Measurements from ENCODE around the gene CACNA1D.

The CACNA1D gene

DNA sequence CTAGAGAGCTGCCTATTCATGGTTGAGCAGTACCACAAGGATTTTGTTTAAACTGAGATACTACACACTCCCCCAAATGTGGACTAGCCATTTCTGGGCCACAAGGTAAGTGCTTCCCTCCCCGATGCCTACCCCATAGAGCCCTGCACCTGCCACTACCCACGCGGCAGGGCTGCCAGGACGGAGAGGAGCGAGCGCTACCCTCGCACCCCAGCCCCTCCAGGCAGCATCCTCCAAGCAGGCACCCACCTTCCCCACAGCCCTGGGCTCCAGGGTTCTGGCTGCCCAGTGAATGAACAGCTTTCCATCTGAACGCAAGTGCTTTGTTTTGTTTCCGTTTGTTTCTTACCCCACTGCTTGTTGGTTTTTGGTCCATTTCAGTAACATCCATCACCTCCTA lies 292.6 kb downstream of the CACNA1D start:
- DNase-seq (ENCODE audit: low read depth in 2 of 2) = no peak

DNA sequence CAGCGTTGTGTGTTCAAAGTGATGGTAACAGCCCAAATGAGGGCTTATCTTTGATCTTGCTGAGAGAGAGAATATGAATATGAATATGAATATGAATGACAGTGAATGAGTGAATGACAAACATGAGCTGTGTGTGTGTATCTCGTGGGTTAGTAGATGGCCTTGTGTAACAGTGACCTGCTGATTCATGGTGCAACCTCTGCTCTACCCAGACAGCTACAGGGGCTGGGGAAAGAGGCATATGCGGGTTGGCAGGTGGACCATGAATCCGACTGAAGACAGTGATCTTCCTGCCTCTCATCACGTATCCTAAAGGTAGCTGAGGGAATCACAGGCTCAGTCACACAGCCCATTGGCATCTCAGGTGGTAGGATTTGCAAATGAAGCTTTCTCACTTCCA lies 293.6 kb downstream of the CACNA1D start:
- no peak for DNase-seq (ENCODE audit: low read depth in 2 of 2)

DNA sequence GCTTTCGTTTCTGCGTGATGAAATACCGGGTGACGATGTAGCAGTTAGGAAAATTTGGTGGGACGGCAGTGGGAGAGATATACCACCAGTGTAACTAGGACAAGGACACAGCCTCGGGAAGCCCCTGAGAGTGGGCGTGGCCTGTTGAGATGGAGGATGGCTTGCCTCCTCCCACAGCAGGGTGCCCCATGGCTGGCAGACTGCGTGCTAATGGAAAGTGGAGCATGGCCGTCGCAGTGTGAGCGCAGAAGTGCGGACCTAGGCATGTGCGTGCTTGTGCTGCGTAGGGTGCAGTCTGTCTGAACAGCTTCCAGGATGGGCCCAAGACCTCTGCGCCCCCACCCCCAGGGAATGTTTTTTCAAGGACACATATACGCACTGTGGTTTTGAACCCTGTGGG lies 295.0 kb downstream of the CACNA1D start:
- no peak for DNase-seq (ENCODE audit: low read depth in 2 of 2)

DNA sequence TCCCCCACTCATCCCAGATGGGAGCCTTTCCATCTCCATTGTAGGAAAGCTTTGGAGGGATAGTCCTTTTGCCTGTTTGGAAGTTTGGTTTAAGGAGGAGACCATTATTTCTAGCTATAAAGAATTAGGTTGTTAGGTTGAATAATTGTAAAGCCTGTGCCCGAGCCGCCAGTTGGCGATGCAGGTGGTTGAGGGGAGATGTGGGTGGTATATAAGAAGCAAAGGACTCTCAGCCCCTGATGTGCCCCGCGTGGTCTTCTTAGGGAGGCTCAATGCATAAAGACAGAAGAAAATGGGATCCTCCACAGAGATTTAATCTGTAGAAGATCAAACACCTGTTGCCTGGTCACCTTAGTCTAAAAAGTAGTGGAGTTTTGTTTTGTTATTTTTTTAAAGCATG lies 296.1 kb downstream of the CACNA1D start:
- no peak for DNase-seq (ENCODE audit: low read depth in 2 of 2)

DNA sequence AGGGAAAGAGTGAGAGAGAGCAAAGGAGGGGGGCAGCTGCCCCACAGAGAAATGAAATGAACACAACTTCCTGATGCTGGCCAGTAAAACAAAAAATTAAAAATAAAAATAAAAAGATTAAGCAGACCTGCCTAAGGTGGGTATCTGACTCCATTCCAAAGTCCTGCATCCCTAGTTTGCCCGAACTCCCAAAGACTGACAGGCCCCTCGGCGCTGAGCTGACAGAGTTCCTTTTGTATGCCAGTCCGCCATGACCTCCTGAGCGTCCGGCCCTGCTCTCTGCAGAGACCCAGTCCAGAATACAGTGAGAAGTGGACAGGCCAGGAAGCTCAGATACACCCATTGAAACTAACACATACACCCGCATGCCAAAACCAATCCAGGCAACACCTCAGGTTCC lies 296.9 kb downstream of the CACNA1D start:
- no peak for DNase-seq (ENCODE audit: low read depth in 2 of 2)

DNA sequence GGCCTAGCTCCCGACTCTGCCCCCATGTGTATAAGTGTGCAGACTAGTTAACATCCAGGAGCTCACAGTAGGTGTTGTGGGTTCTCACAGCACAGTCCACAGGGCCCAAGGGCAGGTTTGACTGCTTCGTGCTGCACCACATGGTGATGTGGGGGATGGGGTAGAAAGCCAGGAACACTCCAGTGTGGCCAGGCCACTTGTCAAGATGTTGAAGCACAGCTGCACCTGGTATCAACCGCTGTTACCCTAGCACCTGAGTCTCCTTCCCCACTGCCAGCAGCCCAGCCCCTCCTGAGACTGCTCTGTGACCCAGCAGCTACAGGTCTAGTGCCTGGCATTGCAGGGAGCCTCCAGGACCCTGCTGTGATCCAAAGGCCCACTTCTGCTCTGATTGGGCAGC lies 298.5 kb downstream of the CACNA1D start:
- no peak for DNase-seq (ENCODE audit: low read depth in 2 of 2)

DNA sequence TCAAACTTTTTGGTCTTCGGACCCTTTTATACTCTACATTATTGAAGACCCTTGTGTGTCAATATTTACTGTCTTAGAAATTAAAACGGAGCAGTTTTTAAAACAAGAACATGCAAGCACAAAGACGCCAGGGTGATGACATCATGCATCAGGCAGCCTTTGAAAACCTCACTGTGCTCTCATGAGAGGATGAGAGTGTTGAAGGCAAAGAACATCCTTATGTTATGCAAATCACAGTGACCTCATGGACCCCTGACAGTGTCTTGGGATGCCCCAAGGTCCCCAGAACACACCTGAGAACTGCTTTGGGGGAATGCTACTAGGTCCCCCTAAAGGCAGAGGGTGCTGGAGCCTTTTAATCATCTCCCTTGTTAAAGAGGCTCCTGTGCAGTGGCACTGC lies 300.2 kb downstream of the CACNA1D start:
- no peak for DNase-seq (ENCODE audit: low read depth in 2 of 2)

DNA sequence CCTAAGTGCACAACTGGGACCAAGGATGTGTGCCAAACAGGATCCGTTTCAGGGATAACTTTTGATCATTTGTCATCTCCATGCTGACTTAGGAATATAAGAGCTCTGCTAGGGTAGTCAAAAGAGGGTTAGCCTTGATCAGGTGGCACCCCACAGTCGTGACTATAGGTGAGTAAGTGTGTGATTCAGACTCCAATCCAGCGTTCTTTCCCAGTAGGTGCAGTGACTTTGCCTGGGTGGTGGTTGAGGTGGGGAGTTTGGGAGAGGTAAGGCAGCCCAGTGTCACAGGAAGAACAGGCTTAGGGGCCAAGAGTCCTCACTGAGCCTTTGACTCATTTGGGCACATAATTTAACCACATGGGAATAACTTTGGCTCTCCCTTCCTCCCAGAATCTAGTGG lies 300.8 kb downstream of the CACNA1D start:
- no peak for DNase-seq (ENCODE audit: low read depth in 2 of 2)

DNA sequence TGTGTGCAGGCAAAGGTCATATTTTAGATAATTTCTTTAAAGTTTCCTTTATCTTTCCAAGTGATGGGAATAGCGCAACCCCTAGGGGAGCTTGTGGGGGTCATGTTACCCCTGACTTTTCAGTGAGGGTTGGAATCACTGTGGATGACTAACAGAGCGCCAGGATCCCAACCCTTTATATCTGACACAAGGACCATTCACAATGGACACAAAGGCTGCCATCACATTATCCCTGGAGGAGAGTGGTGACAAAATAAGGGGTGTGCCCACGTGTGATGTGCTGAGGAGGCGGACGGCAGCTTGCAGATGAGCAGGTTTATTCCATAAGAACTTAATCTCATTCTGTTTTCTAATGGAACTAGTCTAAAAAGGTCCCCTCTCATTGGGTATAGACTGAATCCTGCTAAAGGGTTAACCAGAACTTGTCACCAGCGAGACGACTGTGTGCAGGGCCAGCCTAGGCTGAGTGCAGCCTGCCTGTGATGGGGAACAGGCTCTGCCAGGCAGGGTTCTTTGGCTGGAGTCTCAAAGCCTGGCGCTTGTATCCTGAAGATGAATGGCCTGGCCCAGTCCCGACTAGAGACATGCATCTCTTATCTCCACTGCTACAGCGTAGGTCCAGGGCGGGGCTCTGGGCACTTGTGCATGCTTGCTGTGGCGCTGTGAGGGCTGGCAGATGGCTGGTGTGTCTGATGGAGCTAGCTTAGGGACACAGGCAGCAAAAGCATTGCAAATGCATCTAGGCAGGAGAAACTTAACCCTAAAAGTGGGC lies 301.6 kb downstream of the CACNA1D start:
- no peak for DNase-seq (ENCODE audit: low read depth in 2 of 2)

DNA sequence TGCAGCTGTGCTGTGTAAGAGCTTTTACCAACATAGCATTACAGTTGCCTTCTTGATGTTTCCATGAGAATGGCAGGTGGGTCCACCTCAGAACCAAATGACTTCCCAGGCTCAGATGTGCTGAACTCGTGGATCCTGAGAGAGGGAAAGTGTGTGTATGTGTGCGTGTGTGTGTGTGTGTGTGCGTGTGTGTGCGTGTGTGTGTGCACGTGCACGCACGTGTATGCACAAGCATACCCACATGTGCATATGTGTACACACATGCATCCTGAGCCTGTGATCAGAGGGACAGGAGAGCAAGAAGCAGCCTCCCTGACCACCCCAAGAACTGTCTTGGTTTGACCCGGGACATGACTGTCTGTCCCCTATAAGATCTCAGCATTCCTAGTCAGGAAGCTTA lies 303.7 kb downstream of the CACNA1D start:
- DNase-seq (ENCODE audit: low read depth in 2 of 2) = no peak

DNA sequence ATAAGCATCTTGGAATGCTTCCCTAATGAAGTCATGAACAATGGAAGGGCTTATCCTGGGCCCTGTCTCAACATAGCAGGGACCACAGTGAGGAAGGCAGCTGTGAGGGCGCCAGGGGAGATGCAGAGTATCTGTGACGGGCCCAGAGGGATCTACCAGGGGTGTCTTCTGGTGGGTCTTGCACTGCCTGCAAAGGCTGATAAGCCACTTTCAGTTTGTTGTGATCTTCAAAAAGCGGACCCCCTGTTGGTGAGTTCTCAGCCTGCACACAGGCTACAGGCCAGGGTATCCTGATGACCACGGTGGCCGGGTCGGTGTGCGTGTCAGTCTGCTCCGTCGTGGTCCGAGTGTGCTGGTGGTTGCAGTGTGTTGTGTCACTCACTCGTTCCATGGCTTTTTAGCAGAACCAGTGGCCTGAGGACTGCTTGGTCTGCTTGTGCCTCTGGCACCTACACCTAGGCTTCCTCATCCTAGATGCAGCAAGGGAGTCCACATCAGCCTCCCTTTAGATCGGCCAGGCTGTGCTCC lies 305.0 kb downstream of the CACNA1D start:
- DNase-seq (ENCODE audit: low read depth in 2 of 2) = no peak

DNA sequence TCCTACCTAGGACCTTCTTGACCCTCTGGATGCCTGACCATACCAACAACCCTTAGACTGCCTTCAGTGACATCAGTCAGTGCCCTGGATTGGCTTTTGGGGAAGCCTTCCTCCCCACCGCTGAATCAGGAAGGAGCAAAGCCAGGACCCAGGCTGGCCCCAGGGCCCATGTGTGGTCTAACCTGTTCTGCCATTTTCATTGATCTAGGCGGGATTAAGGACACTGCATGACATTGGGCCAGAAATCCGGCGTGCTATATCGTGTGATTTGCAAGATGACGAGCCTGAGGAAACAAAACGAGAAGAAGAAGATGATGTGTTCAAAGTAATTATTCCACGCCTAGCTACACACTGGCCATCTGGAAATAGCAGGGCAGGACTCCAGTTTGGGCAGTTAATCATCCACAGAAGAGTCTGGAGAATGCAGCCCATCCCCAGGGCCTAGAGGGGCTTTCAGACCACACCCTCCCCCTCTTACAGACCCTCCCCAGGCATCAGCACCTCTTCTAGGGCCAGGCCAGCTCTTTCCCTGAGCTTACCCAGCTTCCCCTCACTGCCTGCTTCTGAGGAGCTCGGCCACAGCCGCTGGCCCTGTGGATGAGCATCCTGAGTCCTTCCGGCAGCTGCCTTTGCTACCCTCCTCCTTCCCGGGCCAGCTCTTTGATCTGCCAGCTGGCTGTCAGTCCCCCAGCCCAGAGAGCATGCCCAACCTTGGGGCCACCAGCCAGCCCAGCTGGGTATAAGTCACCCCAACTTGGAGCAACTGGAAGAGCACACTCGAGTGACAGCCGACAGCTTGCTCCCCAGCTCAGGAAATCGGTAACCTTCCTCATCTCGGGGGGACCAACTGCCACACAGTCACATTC lies 305.9 kb downstream of the CACNA1D start:
- DNase-seq (ENCODE audit: low read depth in 2 of 2) = no peak

DNA sequence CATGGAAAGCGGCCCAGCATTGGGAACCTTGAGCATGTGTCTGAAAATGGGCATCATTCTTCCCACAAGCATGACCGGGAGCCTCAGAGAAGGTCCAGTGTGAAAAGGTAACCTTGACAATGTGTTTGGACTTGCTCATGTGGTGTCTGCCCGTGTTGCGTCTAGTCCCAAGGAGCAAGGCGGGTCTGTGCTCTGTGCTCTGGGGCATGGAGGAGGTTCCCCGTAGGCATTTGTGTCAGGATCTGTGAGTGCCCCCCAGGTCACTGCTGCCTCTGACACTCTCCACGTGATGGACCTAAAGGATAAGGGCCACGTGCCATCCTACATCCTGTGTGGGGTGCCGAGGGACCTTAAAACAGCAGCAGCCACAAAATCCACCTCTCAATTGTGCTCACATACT lies 306.9 kb downstream of the CACNA1D start:
- no peak for DNase-seq (ENCODE audit: low read depth in 2 of 2)

DNA sequence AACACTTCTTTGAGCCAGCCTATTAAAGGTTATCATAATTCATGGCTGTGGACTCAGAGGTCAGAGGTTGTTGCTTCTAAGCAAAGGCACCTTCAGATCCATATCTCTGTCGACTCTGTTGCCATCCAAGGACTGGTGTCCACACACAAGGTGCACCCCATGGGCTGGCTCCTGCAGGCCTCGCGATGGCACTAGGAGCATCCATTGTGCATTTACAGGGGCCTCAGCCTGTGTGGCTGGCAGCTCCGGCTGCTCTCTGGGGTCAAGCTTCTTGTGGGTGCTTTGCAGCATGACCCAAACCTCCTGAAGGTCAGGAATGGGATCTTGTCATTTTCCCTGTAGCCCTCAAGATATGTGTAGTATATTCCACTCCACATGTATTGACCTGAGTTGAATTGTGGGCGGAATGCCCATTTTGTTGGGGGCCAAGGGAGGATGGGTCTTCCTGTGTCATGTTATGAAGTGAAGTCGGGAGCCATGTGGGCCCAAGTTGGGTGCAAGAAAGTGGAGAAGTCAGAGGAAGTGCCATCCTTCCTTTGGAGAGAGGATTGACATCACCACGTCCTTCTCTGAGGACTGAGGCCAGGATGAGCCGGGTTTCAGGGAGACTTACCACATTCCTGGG lies 308.0 kb downstream of the CACNA1D start:
- no peak for DNase-seq (ENCODE audit: low read depth in 2 of 2)

DNA sequence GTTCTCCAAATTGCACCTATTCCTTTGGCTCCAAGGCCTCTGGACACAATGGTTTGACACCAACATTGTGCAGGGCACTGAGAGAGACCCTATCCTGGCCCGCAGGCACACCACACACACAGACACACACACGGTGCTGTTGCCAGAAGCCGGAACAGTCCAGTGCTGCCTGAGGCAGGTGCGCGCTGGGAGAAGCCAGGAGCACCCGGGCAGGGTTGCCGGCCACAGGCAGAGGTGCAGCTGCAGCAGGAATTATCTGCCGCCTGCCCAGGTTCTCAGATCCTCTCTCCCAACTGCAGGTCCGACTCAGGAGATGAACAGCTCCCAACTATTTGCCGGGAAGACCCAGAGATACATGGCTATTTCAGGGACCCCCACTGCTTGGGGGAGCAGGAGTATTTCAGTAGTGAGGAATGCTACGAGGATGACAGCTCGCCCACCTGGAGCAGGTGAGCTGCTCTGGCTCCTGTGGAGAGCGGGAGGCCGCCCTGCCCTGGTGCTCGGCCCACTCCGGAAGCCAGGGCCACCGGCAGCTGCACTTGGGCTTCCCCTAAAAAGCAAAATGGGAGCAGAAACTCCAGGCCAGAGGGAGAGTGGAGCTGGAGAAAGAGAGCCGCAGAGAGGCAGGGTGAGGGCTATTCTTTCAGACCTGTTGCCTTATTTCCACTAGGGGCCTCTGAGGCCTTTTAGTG lies 308.9 kb downstream of the CACNA1D start:
- no peak for DNase-seq (ENCODE audit: low read depth in 2 of 2)

DNA sequence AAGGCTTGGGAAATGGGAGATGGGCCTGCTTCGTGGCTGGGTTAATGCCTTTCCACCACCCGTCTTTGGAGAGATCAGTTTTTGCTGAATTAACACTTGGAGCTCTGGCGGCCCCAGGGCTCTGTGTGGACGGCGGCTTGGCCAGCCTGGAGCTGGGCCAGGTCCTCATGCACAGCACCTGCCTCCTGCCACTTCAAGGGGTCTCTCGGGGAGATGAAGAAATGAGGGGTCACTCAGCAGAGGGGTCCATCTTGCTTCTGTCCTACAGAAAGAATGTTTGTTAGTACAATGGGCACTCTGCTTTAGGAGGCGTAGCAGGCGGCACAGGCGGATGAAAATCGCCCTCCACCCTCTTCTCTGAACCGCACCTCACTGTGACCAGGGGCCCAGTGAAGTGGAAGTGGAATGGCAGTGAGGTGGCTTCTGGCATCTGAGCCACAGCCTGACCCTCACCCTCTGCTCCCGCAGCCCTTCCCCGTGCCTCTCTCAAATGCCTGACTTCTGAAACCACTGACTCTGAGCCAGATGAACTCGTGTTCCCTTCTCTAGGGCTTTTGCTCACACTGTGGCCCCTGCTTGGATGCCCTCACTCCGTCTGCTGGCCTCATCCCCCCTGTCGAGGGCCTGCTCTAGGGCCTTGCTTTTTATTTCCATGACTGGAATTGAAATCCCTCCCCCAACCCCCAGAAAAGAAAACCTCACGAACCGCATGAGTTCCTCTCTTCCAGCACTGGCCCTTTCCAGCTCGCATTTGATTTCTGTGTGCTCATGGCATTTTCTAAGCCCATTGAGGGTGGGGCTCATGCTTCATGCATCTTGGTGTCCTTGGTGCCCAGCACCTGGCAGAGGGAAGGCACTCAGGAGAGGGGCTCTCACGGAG lies 309.6 kb downstream of the CACNA1D start:
- no peak for DNase-seq (ENCODE audit: low read depth in 2 of 2)

DNA sequence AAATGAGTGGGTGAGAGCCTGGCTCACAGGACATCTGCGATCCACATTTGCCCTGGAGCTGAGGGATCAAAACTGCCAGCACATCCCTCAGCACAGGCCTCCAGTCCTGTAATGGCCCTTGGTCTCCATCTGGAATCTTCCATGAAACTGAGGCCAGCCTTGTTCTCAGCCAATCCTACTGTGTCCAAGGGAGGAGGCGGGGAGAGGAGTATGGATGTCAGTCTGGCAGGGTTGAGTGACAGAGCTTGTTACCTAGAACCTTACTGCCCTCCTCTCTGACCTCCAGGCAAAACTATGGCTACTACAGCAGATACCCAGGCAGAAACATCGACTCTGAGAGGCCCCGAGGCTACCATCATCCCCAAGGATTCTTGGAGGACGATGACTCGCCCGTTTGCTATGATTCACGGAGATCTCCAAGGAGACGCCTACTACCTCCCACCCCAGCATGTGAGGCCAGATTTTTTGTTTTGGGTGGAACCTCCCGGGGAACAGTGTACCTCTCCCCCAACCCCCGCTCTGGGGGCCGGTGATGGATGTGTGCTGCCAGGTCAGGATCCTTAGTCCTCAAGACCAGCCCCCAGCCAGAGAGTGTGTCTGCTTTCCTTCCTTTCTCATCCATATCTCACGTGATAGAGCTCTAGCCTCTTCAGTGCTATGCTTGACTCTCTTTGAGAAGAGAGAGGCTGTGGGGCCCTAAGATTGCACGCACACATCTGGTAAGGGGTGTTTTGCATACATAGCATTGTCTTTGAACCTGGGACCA lies 310.5 kb downstream of the CACNA1D start:
- no peak for DNase-seq (ENCODE audit: low read depth in 2 of 2)

DNA sequence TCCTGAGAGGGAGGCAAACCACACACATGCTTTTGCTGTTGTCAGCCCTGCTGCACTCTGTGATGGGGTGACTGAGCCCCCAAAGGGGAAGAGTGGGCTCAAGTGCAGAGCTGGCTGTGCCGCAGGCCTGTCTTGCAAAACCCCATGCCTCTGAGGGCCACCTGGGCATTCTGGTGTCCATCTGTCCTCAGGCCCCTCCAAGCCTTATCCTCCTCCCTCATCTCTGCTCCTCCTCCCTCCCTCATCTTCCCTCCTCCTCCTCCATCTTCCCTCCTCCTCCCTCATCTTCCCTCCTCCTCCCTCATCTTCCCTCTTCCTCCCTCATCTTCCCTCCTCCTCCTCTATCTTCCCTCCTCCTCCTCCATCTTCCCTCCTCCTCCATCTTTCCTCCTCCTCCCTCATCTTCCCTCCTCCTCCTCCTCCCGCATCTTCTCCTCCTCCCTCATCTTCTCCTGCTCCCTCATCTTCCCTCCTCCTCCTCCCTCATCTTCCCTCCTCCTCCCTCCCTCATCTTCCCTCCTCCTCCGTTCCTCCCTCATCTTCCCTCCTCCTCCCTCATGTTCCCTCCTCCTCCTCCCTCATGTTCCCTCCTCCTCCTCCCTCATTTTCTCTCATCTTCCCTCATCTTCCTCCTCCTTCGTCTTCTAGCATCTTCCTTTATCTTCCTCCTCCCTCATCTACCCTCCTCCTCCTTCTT lies 311.2 kb downstream of the CACNA1D start:
- no peak for DNase-seq (ENCODE audit: low read depth in 2 of 2)

All from stimulated activated CD8-positive, alpha-beta memory T cell treated with anti-CD3 and anti-CD28 coated beads, Interleukin-2, amount 100 ng/mL, for 48 hours (primary cell).